Stomach (tissue), 4 donors: ENCODE measurements around the gene COL8A2.

Experiments used
- CTCF ChIP-seq, 7 experiments: fragments of 450-650 bp in 4 of 7; fragments of 200-600 bp in 3 of 7; sonication (generic) in 3 of 7; IDR thresholded peaks; one replicate each; pipeline ENCODE4 v1.5.1; 2016 to 2019; ENCODE audit warnings: antibody characterized with exemption in 7 of 7, control low read depth in 2 of 7, mild to moderate bottlenecking in 1 of 7
- POLR2A ChIP-seq, 4 donors: fragments of 450-650 bp; IDR thresholded peaks; one replicate each; pipeline ENCODE4 v1.6.1; 2016; ENCODE audit warnings: antibody characterized with exemption in 4 of 4, control low read depth in 2 of 4, mild to moderate bottlenecking in 1 of 4, moderate library complexity in 1 of 4
- POLR2AphosphoS5 ChIP-seq, 3 donors: sonication (generic); formaldehyde crosslinking; IDR thresholded peaks; one replicate each; pipeline ENCODE4 v1.6.1; 2016; ENCODE audit warnings: antibody characterized with exemption in 3 of 3

GRCh38 chr1:36153476-36153875 lies 28.5 kb upstream of the COL8A2 start:
- TF ChIP-seq POLR2AphosphoS5 (IDR thresholded peaks at IDR 0.05) (no peak), POLR2A (IDR thresholded peaks at IDR 0.05) (no peak), CTCF (IDR thresholded peaks at IDR 0.05) (no peak)
